ENCODE measurements around the gene LRRC42. TPM values are rescaled to one million over a fixed set of nuclear protein-coding genes. Genes with fewer than 3 reads are reported as not detected.

The LRRC42 gene
- total and polyA plus RNA-seq, 9 of the 15 experiments (the other 6 are each of a cell fraction or from before 2014, with no cell fraction given) = 17.3 to 51.9 (median 35.5) TPM

GRCh38 chr1:53945433-53946251, 508 bp upstream of the LRRC42 start, which contains the start of gene IFT25 (continued):
- peak; percentile 31; the same call in 1 of the 2 replicates for TF ChIP-seq ZBTB40 (IDR thresholded peaks at IDR 0.05)
- TF ChIP-seq ZBTB40 (CRISPR knock-in tag; IDR thresholded peaks at IDR 0.05) = no peak
- no peak for TF ChIP-seq POLR3G (IDR thresholded peaks at IDR 0.05; ENCODE audit: extremely low read depth, insufficient read length, insufficient replicate concordance)
- TF ChIP-seq U2AF1 (optimal IDR thresholded peaks at IDR 0.05; ENCODE audit: low read depth, low read length) = no peak
- TF ChIP-seq LEF1 (IDR thresholded peaks at IDR 0.05) = no peak
- TF ChIP-seq HNRNPH1 (optimal IDR thresholded peaks at IDR 0.05; ENCODE audit: low read depth, low read length) = no peak
- TF ChIP-seq ZNF398 (CRISPR knock-in tag; IDR thresholded peaks at IDR 0.05) = no peak
- no peak for TF ChIP-seq MYNN (IDR thresholded peaks at IDR 0.05)
- TF ChIP-seq MYNN (CRISPR knock-in tag; IDR thresholded peaks at IDR 0.05) = no peak
- TF ChIP-seq PHTF2 (CRISPR knock-in tag; IDR thresholded peaks at IDR 0.05) = no peak
- TF ChIP-seq GATA2 (CRISPR knock-in tag; IDR thresholded peaks at IDR 0.05) = no peak
- TF ChIP-seq STAT5A (IDR thresholded peaks at IDR 0.05; ENCODE audit: borderline replicate concordance, low read length) = no peak
- TF ChIP-seq NR4A1 (CRISPR knock-in tag; IDR thresholded peaks at IDR 0.05) = 0 out of 2 replicates have a peak, but pooled peaks have one; percentile 78
- TF ChIP-seq NR4A1 (tag; IDR thresholded peaks at IDR 0.05) = no peak
- no peak for TF ChIP-seq ETV6 (IDR thresholded peaks at IDR 0.05; ENCODE audit: borderline replicate concordance in 1 of 2, low read depth in 2 of 2, low read length in 1 of 2)
- TF ChIP-seq ETV6 (CRISPR knock-in tag; IDR thresholded peaks at IDR 0.05; ENCODE audit: borderline replicate concordance) = no peak
- no peak for TF ChIP-seq ILF3 (IDR thresholded peaks at IDR 0.05; ENCODE audit: borderline replicate concordance)

All from K562 (cell line).